GM18868 (cell line): ENCODE data around the gene FOLR2.

Source experiments
- ATAC-seq: cut with Tn5 transposase; IDR thresholded peaks from one replicate; pipeline ENCODE4 v1.9.1; 2021; ENCODE audit warnings: mild to moderate bottlenecking, moderate library complexity; ENCODE audit not compliant: unreplicated experiment

The FOLR2 gene

DNA sequence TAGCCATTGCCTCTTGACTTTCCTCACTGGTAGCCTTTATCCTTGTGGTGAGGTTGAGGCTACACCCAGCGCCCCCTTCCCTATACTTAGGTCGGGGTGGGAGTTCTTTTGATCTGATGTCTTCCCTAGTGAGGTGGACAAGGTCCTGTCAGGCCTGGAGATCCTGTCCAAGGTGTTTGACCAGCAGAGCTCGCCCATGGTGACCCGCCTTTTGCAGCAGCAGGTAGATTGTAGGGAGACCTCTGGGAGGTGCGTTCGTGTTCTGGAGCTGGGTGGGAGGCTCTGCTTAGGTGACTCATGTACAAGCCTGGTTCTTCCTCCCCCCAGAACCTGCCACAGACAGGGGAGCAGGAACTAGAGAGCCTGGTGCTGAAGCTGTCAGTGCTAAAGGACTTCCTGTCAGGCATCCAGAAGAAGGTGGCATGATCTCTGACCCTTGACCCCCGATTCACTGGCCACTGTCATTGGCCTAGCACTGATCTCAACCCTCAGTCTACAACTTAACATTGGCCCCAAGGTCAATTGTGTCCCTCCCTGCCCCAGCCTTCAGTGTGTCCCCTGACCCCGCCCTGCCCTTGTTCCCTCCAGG, 12.8 kb downstream of the FOLR2 start:
- no peak for ATAC-seq

GRCh38 chr11:72229925-72230763, 13.6 kb downstream of the FOLR2 start:
- ATAC-seq, result no peak

DNA sequence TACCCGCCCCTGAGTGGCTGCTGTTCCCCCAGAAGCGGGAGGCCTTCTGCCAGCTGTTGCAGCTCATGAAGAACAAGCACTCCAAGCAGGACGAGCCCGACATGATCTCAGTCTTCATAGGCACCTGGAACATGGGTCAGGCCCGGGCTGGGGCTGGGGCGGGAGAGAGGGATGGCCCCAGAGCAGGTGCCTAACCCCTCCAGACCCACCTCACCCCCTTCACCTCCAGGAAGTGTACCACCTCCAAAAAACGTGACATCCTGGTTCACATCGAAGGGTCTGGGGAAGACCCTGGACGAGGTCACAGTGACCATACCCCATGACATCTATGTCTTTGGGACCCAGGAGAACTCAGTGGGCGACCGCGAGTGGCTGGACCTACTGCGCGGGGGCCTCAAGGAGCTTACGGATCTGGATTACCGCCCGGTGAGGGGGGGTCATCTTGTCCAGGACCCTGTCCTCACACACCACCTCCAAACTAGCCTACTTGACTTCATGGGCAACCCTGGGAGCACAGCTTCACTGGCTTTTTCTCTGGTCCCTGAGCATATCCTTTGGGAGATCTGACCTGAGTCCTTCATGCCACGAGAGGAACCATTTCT, 14.3 kb downstream of the FOLR2 start:
- no peak for ATAC-seq

DNA sequence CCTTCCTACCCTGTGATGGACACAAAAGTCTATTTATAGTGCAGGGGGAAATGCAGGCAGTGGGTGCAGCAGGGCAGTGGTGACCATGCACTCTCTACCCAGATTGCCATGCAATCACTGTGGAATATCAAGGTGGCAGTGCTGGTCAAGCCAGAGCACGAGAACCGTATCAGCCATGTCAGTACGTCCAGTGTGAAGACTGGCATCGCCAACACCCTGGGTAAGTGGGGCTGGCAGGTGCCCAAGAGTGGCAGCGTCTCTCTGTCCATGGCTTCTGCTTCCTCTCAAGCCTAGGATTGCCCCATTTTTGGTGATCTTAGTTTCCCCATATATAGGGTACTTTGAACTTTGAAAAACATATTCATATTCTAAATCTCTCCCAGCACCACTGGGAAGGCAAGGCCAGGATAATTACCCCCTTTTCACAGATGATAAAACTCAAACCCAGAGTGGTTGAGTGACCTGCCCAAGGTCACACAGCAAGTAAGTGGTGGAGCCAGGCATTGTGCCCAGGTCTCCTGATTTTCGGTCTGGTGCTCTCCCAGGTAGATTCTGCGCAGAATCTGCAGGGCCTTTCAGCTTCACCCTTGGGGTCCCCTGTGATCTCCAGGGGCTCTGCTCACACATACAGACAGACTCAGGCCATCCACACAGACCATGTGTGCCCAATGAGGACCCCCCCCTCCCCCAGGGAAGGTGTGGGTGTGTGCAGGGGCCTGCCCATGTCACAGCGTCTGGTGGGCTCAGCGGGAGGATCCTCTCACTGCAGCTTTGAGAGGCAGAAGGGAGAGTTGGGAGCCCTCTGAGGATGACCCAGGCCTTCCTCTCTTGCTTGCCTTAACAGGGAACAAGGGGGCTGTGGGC, 15.0 kb downstream of the FOLR2 start:
- ATAC-seq, result no peak

GRCh38 chr11:72232260-72233055, 15.9 kb downstream of the FOLR2 start:
- ATAC-seq, result no peak

DNA sequence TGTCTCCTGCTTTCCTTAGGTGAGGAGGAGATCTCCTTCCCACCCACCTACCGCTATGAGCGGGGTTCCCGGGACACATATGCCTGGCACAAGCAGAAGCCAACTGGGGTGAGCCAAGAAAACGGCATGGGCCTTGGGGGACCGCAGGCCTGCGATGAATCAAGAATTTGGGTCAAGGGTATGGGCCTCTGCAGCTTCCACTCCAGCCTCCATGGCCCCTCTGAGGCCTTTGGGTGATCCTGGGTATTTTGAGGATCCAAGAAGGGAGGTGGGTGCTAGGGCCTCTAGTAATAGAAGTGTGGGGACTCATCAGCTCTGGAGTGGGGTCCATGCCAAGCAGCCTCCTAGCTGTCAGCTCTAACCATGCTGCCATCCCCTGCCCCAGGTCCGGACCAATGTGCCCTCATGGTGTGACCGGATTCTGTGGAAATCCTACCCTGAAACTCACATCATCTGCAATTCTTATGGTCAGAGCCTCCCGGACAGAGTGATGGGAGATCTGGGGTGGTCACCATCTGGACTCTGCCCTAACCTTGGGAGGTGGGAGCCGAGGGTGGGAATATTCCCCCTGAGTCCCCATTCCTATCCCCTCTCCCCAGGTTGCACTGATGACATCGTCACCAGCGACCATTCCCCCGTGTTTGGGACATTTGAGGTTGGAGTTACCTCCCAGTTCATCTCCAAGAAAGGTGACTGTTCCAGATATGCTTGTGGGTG, 16.6 kb downstream of the FOLR2 start:
- ATAC-seq, result no peak

DNA sequence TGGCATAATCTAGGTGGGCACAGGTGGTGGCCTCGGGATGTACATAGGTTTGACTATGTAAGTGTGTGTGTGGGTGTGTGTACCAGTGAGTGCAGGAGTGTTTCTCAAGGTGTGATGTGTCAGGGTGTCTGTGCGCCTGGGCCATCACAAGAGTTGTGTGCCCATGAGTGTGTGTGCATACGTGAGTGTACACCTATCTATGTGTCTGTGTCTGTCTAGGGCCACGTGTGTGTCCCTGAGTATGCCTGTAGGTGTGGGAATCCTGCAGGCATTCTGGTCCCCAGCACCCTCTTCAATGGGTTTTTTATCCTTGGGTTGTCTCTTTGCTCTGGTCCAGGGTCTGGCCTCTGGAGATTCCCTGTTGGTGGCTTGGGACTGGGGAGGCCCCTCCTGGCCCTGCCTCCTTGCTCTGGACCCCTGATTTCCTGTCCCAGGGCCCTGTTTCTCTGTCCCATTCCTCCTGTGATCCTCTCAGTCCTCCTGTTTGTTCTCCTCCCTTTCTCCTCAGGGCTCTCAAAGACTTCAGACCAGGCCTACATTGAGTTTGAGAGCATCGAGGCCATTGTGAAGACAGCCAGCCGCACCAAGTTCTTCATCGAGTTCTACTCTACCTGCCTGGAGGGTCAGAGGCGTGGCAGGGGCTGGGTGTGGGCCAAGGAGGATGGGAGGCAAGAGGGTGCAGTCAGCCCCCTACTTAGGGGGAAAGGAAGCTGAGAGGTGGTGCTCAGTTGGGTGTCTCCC, 17.3 kb downstream of the FOLR2 start:
- no peak for ATAC-seq

DNA sequence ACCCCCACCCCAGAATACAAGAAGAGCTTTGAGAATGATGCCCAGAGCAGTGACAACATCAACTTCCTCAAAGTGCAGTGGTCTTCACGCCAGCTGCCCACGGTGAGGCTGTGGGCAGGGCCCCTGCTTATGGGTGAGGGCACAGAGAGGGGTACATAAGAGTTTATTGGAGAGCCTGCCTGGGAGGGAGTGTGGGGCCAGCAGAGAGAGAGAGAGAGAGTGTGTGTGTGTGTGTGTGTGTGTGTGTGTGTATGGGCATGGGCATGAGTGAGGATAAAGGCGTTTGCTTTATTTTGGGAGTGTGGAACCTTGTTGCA, 17.9 kb downstream of the FOLR2 start:
- ATAC-seq, result no peak

- ATAC-seq, result no peak
Observed at GRCh38 chr11:72234920-72235319, 18.3 kb downstream of the FOLR2 start.

- no peak for ATAC-seq
Observed at GRCh38 chr11:72235351-72236057, 18.9 kb downstream of the FOLR2 start.

DNA sequence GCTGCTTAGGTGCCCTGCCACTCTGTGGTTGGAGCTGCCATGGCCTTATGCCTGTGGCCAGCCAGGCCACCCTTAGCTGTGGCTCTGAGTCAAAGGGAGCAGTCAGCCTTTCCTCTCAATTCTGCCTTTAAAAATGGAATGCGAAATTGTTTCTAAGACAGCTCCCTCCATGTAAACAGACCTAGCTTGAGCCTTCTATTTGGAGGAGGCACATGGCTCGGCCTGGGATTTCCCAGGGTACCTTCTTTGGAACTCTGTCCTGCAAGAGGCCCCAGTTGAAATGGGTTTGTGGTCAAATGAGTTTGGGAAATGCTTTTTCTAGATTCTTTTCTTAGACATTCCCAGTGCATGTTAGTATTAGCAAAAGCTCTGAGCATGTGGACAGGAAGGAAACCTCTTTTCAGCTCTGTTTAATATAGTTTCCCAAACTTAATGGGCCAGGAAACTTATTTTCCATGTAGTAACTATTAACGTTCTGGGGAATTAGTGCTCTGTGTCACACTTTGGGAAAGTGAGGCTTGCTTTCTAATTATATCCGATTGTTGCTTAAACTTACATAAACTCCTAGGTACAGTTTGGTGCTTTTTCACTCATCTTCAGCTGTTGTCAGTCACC, 19.6 kb downstream of the FOLR2 start:
- no peak for ATAC-seq

- ATAC-seq, result no peak
Observed at GRCh38 chr11:72236774-72237111, 20.1 kb downstream of the FOLR2 start.

GRCh38 chr11:72237112-72237931, 20.7 kb downstream of the FOLR2 start:
- no peak for ATAC-seq

DNA sequence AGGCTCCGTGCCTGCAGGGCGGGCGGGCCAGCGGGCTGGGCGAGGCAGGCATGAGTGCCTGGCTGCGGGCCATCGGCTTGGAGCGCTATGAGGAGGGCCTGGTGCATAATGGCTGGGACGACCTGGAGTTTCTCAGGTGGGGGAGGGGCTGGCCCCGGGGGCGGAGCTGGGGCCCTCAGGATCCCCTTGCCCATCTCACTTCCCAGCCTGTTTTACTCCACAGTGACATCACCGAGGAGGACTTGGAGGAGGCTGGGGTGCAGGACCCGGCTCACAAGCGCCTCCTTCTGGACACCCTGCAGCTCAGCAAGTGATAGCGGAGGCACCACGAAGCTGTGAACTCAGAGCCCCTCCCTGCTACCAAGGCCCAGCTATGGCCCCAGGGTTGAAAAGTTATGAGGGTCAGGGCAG, 21.5 kb downstream of the FOLR2 start:
- no peak for ATAC-seq

- ATAC-seq, result no peak
Observed at GRCh38 chr11:72238492-72239312, 22.1 kb downstream of the FOLR2 start.

DNA sequence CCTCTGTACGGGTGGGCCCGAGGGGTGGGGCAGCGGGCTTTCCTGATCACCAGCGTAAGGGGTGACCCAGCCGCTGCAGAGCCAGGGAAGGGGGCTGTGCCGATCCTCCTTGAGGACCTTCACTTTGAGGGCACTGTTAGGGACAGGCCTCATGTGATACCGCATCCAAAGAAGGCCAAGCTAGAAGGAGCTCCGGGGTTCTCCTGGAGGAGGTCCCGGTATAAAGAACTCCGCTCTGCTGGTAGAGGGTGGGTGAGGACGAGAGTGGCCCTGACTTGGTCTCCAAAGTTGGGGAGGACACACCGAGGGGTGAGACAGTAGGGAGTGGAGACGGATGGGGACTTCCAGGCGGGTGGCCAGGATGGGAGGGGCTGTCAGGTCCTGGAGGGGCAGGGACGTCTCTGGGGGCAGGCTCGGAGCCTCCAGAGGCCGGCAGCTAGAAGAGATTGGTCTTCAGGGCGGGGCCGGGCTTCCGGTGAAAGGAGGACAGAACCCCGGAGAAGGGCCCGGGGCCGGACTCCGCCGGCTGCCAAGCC, 22.8 kb downstream of the FOLR2 start:
- no peak for ATAC-seq
